GM23248 (cell line): Measurements from ENCODE around the gene TUFT1. TPM values are rescaled to one million over a fixed set of nuclear protein-coding genes. Genes with fewer than 3 reads are reported as not detected.
A peak's percentile ranks its signal among the peaks of the same experiment; 100 is the strongest.

Experiments used
- DNase-seq: peaks from one replicate; pipeline ENCODE4 v3.0.0-alpha.2; 2015
- H2AFZ ChIP-seq: fragments of 200-600 bp; sonication (generic); 2 replicates; pipeline ENCODE4 v1.6.1; 2016; ENCODE audit warnings: antibody characterized with exemption
- H3F3A ChIP-seq: fragments of 200-600 bp; sonication (generic); 2 replicates; pipeline ENCODE4 v1.6.1; 2016; ENCODE audit warnings: mild to moderate bottlenecking, antibody characterized with exemption, mixed run types; ENCODE audit not compliant: insufficient read depth
- H3K27ac ChIP-seq: fragments of 200-600 bp; sonication (generic); 2 replicates; pipeline ENCODE4 v1.5.1; 2016; ENCODE audit warnings: mild to moderate bottlenecking
- H3K27me3 ChIP-seq: fragments of 200-600 bp; sonication (generic); replicated peaks from 2 replicates; pipeline ENCODE4 v1.6.1; 2016; ENCODE audit warnings: mild to moderate bottlenecking; ENCODE audit not compliant: insufficient read depth
- H3K36me3 ChIP-seq: fragments of 200-600 bp; sonication (generic); 2 replicates; pipeline ENCODE4 v1.6.1; 2016; ENCODE audit warnings: low read depth, mild to moderate bottlenecking
- H3K4me1 ChIP-seq: fragments of 200-600 bp; sonication (generic); 2 replicates; pipeline ENCODE4 v1.6.1; 2016; ENCODE audit warnings: mild to moderate bottlenecking; ENCODE audit not compliant: insufficient read depth
- H3K4me2 ChIP-seq: fragments of 200-600 bp; sonication (generic); one replicate; pipeline ENCODE4 v1.6.1; 2016; ENCODE audit warnings: mild to moderate bottlenecking; ENCODE audit not compliant: unreplicated experiment
- H3K4me3 ChIP-seq: fragments of 200-600 bp; sonication (generic); 2 replicates; pipeline ENCODE4 v1.5.1; 2016; ENCODE audit warnings: mild to moderate bottlenecking
- H3K79me2 ChIP-seq: fragments of 200-600 bp; sonication (generic); 2 replicates; pipeline ENCODE4 v1.6.1; 2016; ENCODE audit warnings: mild to moderate bottlenecking; ENCODE audit not compliant: insufficient read depth
- H3K9ac ChIP-seq: fragments of 200-600 bp; sonication (generic); 2 replicates; pipeline ENCODE4 v1.6.1; 2016; ENCODE audit warnings: mild to moderate bottlenecking
- H3K9me2 ChIP-seq: fragments of 200-600 bp; sonication (generic); 2 replicates; pipeline ENCODE4 v1.6.1; 2016; ENCODE audit warnings: mixed run types, mild to moderate bottlenecking, moderate library complexity; ENCODE audit not compliant: insufficient read depth
- H3K9me3 ChIP-seq: fragments of 200-600 bp; sonication (generic); one replicate; pipeline ENCODE4 v1.6.1; 2017; ENCODE audit warnings: low read depth
- H4K20me1 ChIP-seq: fragments of 200-600 bp; sonication (generic); 2 replicates; pipeline ENCODE4 v1.6.0; 2016; ENCODE audit not compliant: insufficient read depth
- EZH2 ChIP-seq: fragments of 200-600 bp; sonication (generic); IDR thresholded peaks from 2 replicates; pipeline ENCODE4 v1.6.1; 2018; ENCODE audit warnings: antibody characterized with exemption, mild to moderate bottlenecking; ENCODE audit not compliant: insufficient read depth, poor library complexity, severe bottlenecking
- EZH2phosphoT487 ChIP-seq: fragments of 200-600 bp; sonication (generic); IDR thresholded peaks from 2 replicates; pipeline ENCODE4 v1.6.1; 2018; ENCODE audit warnings: antibody characterized with exemption, moderate library complexity, mild to moderate bottlenecking, low read depth; ENCODE audit not compliant: insufficient read depth
- WGBS, 2 experiments: methylation state at CpG; one replicate each; pipeline ENCODE4 v1.1.6; 2015 to 2017; ENCODE audit warnings: low lambda C conversion rate in 2 of 2, low coverage in 1 of 2; ENCODE audit errors: missing lambda C conversion rate in 2 of 2; 5-methylcytosine and 5-hydroxymethylcytosine counted together
- in situ Hi-C: fragments of 300-500 bp; cut with MboI; formaldehyde crosslinking; loops from 2 replicates; pipeline ENCODE4 v1.15.0; 2020
- polyA plus RNA-seq: library from polyadenylated mRNA; unstranded; fragments of >200 nt; fragmentation: Nextera tagmentation; extraction: Ambion mirVana; gene quantifications from 2 replicates; pipeline ENCODE4 v1.2.1, GENCODE V29; 2016
- total RNA-seq: library from RNA; depleted of rRNA; stranded (reverse); fragments of >200 nt; shearing (Covaris generic); gene quantifications from 2 replicates; pipeline ENCODE4 v1.2.3, GENCODE V29; 2014

Gene TUFT1
- total and polyA plus RNA-seq, 2 experiments from 2014 or later: 19.2 to 20.3 TPM

- DNase-seq: peak; percentile 65
- 1 to 3% methylated on average over 22 to 44 of the region's 44 CpGs for WGBS, 2 experiments
- no peaks in the 10 kb centered on the region for H4K20me1 ChIP-seq
- H3K9me2 ChIP-seq: no peaks in the 10 kb centered on the region
- no peak for TF ChIP-seq EZH2
- TF ChIP-seq EZH2phosphoT487: no peak
- in situ Hi-C loops: no loop called here
- H3K4me1 ChIP-seq: peaks cover 34% of the 10 kb centered on the region
- H3K9me3 ChIP-seq: no peaks in the 10 kb centered on the region
- H3K4me2 ChIP-seq: peak overlapping the region; percentile 90
- peaks cover 53% of the 10 kb centered on the region for H3K79me2 ChIP-seq
- H3K4me3 ChIP-seq: peak overlapping the region; percentile 76
- H2AFZ ChIP-seq: peak overlapping the region; percentile 85
- no peak overlapping the region for H3K27ac ChIP-seq
- H3K9ac ChIP-seq: peak overlapping the region; percentile 86
- no peaks in the 10 kb centered on the region for H3K27me3 ChIP-seq
- no peaks in the 10 kb centered on the region for H3K36me3 ChIP-seq
- peaks cover 8% of the 10 kb centered on the region; the same call in 1 of the 2 replicates for H3F3A ChIP-seq
Observed at GRCh38 chr1:151612501-151613281, 72.6 kb downstream of the TUFT1 start.

DNA sequence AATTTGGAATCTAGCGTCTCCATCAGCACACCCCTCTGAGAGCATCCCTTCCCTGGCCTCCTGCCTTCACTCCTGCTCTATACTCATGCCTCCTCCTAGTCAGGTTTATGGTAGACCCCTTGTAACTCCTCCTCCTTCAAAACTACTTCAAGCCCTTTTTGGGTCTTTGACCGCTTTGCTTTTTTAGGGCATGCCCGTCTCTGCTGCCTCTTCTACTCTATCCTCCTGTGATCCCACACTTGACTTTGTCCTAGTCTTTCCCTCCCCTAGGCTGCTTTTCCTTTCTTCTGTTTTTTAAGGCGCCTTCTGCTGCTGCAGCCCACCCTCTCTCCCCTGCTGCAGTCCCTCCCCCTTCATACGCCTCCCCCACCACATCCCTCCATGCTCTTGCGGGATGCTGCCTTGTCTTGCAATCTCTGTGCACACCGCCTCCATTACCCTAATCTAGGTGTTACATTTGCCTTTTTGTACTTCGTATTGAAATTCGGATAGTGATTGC is 73.2 kb downstream of the TUFT1 start:
- DNase-seq: peak; percentile 30
- H3K9ac ChIP-seq: peak overlapping the region; percentile 86
- H3K9me2 ChIP-seq: no peaks in the 10 kb centered on the region
- H3K36me3 ChIP-seq: no peaks in the 10 kb centered on the region
- no peak for TF ChIP-seq EZH2phosphoT487
- no peak for TF ChIP-seq EZH2
- H3K27me3 ChIP-seq: no peaks in the 10 kb centered on the region
- no peaks in the 10 kb centered on the region for H3K9me3 ChIP-seq
- peaks cover 8% of the 10 kb centered on the region; the same call in 1 of the 2 replicates for H3F3A ChIP-seq
- no peak overlapping the region for H3K27ac ChIP-seq
- in situ Hi-C loops: no loop called here
- H3K4me1 ChIP-seq: peaks cover 31% of the 10 kb centered on the region
- WGBS, 2 experiments: 8 to 13% methylated on average over 7 to 9 of the region's 9 CpGs
- peak overlapping the region; percentile 90 for H3K4me2 ChIP-seq
- H3K4me3 ChIP-seq: peak overlapping the region; percentile 76
- no peaks in the 10 kb centered on the region for H4K20me1 ChIP-seq
- peaks cover 60% of the 10 kb centered on the region for H3K79me2 ChIP-seq
- H2AFZ ChIP-seq: peak overlapping the region; percentile 85

- Histone ChIP-seq H3K27ac (no peak overlapping the region), H3K79me2 (peaks cover 85% of the 10 kb centered on the region), H3K4me3 (no peak overlapping the region), H3K9me2 (no peaks in the 10 kb centered on the region), H2AFZ (no peak overlapping the region), H4K20me1 (no peaks in the 10 kb centered on the region), H3K9me3 (no peaks in the 10 kb centered on the region), H3K36me3 (no peaks in the 10 kb centered on the region), H3K9ac (no peak overlapping the region), H3F3A (peaks cover 17% of the 10 kb centered on the region), H3K4me2 (no peak overlapping the region), H3K27me3 (no peaks in the 10 kb centered on the region), H3K4me1 (peaks cover 46% of the 10 kb centered on the region)
- 61 to 68% methylated on average over 4 of the region's 4 CpGs for WGBS, 2 experiments
- peak; percentile 23 for DNase-seq
- in situ Hi-C loops: no loop called here
- TF ChIP-seq EZH2 (no peak), EZH2phosphoT487 (no peak)
Observed at GRCh38 chr1:151615711-151616504, 75.8 kb downstream of the TUFT1 start.

DNA sequence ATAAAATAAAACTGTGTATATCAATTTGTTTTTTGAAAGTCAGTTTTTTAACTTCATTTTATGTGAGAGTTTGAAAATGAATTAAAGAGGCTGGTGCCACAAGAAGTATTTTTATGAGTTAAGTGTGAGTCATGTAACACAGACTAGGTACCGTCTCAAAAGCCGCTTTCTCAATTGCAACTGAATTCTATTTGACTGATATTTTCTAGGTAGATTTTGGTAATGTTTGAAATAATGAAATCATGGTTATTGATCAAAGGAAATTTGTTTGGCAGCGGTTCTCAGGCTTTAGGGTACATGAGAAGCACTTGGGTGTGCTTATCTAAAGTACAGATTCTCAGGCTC is 76.4 kb downstream of the TUFT1 start:
- in situ Hi-C loops: no loop called here
- H3K27ac ChIP-seq: no peak overlapping the region

More for the DNA sequence above, 76.4 kb downstream of the TUFT1 start:
- Histone ChIP-seq H2AFZ (no peak overlapping the region), H4K20me1 (no peaks in the 10 kb centered on the region), H3K9me3 (no peaks in the 10 kb centered on the region), H3K79me2 (peaks cover 90% of the 10 kb centered on the region), H3F3A (peaks cover 17% of the 10 kb centered on the region), H3K27me3 (no peaks in the 10 kb centered on the region), H3K4me3 (no peak overlapping the region), H3K9me2 (no peaks in the 10 kb centered on the region), H3K9ac (no peak overlapping the region), H3K4me2 (no peak overlapping the region), H3K36me3 (no peaks in the 10 kb centered on the region), H3K4me1 (peaks cover 40% of the 10 kb centered on the region)
- 49 to 57% methylated on average over 3 of the region's 3 CpGs for WGBS, 2 experiments
- DNase-seq: peak; percentile 64
- no peak for TF ChIP-seq EZH2
- TF ChIP-seq EZH2phosphoT487: no peak
